ENCODE results near the gene CACNA2D2. TPM values are rescaled to one million over a fixed set of nuclear protein-coding genes. Genes with fewer than 3 reads are reported as not detected.

The CACNA2D2 gene
- total RNA-seq, 1 donor from 2014 or later = 2.5 TPM

DNA sequence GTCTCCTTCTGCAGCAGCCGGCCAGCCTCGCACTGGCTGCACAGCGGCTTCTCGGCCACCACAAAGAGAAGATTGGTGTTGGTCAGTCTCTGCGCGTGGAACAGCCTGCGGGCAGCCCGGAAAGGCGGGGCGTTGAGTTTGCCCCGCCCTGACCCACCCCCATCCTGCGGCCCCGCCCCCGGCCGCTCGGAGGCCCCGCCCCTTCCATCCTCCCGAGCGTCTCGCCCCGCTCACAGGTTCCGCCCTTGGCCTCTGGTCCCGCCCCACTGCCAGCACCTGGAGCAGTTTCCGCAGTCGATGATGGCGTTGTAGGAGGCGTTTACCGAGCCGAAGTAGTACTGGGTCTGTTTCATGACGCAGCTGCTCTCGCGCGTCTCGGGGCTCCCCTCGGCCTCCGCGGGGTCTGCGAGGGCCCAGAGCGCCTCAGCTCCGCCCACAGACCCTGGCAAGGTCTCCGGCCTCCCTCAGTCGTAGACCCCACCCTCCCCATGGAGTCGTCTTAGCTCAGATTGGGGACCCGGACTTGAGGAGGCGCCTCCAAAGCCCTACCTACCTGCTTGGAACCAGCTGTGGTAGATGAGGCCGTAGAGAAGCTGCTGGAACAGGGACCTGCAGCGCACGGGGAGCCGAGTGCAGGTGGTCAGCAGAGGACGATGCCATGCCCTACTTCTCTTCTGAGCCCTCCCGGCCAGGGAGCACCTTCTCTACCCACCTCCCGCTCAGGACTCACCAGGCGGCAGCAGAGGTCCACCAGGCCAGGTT is 138.2 kb downstream of the CACNA2D2 start:
- TF ChIP-seq POLR2AphosphoS5 (IDR thresholded peaks at IDR 0.05; ENCODE audit: insufficient read depth in 1 of 2, low read depth in 1 of 2) (peak; percentile 14 to 59), CTCF (IDR thresholded peaks at IDR 0.05) (no peak), POLR2A (IDR thresholded peaks at IDR 0.05) (peak in 1 of 2 donors; percentile 22)
- H3K4me1 ChIP-seq = peaks cover 22% of the 10 kb centered on the region
- H3K36me3 ChIP-seq = no peaks in the 10 kb centered on the region
- peak overlapping the region; percentile 57 to 71 for H3K4me3 ChIP-seq
- no peaks in the 10 kb centered on the region for H3K27me3 ChIP-seq
- DNase-seq (ENCODE audit: extremely low spot score in 2 of 2) = no peak
- peak overlapping the region; percentile 53 for H3K27ac ChIP-seq
- H3K9me3 ChIP-seq = no peaks in the 10 kb centered on the region
- intact Hi-C loops (cut with DNase I) = no loop called here

- DNase-seq (ENCODE audit: extremely low spot score in 2 of 2) = no peak
- peaks cover 28% of the 10 kb centered on the region for H3K4me1 ChIP-seq
- peak overlapping the region; percentile 57 to 71 for H3K4me3 ChIP-seq
- H3K27me3 ChIP-seq = no peaks in the 10 kb centered on the region
- intact Hi-C loops (cut with DNase I) = no loop called here
- no peaks in the 10 kb centered on the region for H3K36me3 ChIP-seq
- peak overlapping the region; percentile 36 for H3K27ac ChIP-seq
- TF ChIP-seq CTCF (IDR thresholded peaks at IDR 0.05) = no peak
- TF ChIP-seq POLR2A (IDR thresholded peaks at IDR 0.05) = no peak
- no peak for TF ChIP-seq POLR2AphosphoS5 (IDR thresholded peaks at IDR 0.05; ENCODE audit: insufficient read depth in 1 of 2, low read depth in 1 of 2)
- H3K9me3 ChIP-seq = no peaks in the 10 kb centered on the region
Measured at GRCh38 chr3:50364573-50365079, 138.8 kb downstream of the CACNA2D2 start.

DNA sequence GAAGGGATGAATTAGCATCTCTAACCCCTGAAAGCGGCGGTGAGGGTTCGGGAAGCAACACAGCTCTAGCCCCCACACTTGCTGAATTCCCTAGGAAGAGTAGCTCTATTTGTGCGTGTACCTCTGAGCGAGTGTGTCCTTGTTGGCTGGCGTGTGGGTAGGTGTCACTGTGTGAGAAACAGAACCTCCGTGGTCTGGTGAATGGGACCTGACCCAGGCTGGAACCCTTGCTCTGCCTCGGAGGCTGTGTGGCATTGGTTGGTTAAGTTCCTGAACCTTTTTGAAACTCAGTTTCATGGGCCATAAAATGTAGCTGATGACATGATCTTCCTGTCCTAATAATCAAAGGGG is 143.7 kb downstream of the CACNA2D2 start:
- no peak for DNase-seq (ENCODE audit: extremely low spot score in 2 of 2)
- H3K4me3 ChIP-seq = peak overlapping the region; percentile 32 to 72
- peak overlapping the region; percentile 40 for H3K27ac ChIP-seq
- TF ChIP-seq CTCF (IDR thresholded peaks at IDR 0.05) = no peak
- no peak for TF ChIP-seq POLR2A (IDR thresholded peaks at IDR 0.05)
- TF ChIP-seq POLR2AphosphoS5 (IDR thresholded peaks at IDR 0.05; ENCODE audit: insufficient read depth in 1 of 2, low read depth in 1 of 2) = no peak
- H3K36me3 ChIP-seq = peaks cover 0 to 8% of the 10 kb centered on the region in 2 donors
- peaks cover 54% of the 10 kb centered on the region for H3K4me1 ChIP-seq
- no peaks in the 10 kb centered on the region for H3K9me3 ChIP-seq
- H3K27me3 ChIP-seq = no peaks in the 10 kb centered on the region
- intact Hi-C loops (cut with DNase I) = loop anchor here (5.0 kb wide), 1 partner anchor 188 kb away; no protein-coding TSS in a partner anchor

GRCh38 chr3:50358911-50359759 is 144.3 kb downstream of the CACNA2D2 start, which contains the start of gene TMEM115:
Gene TMEM115, minus strand, starts transcription at chr3:50359521. Its CDS starts 458 bp downstream, at chr3:50359063.
- TF ChIP-seq CTCF (IDR thresholded peaks at IDR 0.05) (no peak), POLR2AphosphoS5 (IDR thresholded peaks at IDR 0.05; ENCODE audit: insufficient read depth in 1 of 2, low read depth in 1 of 2) (peak; percentile 93 to 99), POLR2A (IDR thresholded peaks at IDR 0.05) (peak in 1 of 2 donors; percentile 46)
- Histone ChIP-seq H3K36me3 (peaks cover 0 to 14% of the 10 kb centered on the region in 2 donors), H3K9me3 (no peaks in the 10 kb centered on the region), H3K4me3 (peak within 1 kb of the TSS; percentile 69 to 72), H3K4me1 (peaks cover 48% of the 10 kb centered on the region), H3K27ac (peak within 1 kb of the TSS; percentile 78), H3K27me3 (no peaks in the 10 kb centered on the region)
- intact Hi-C loops (cut with DNase I) = loop anchor here (5.0 kb wide), 1 partner anchor 188 kb away; no protein-coding TSS in a partner anchor
- DNase-seq (ENCODE audit: extremely low spot score in 2 of 2) = peak; percentile 99 to 100
